Suprapubic skin (tissue), 3 donors: ENCODE results near the gene BRINP3.

Experiments used
- CTCF ChIP-seq, 2 donors: fragments of 200-600 bp in 1 of 2; fragments of 450-650 bp in 1 of 2; sonication (generic) in 1 of 2; IDR thresholded peaks; one replicate each; pipeline ENCODE4 v1.5.1; 2016 to 2019; ENCODE audit warnings: antibody characterized with exemption in 2 of 2, mild to moderate bottlenecking in 1 of 2, moderate library complexity in 1 of 2
- POLR2AphosphoS5 ChIP-seq, 3 donors: sonication (generic); formaldehyde crosslinking; IDR thresholded peaks; one replicate each; pipeline ENCODE4 v1.6.1; 2017; ENCODE audit warnings: antibody characterized with exemption in 3 of 3

- TF ChIP-seq CTCF (IDR thresholded peaks at IDR 0.05) (no peak), POLR2AphosphoS5 (IDR thresholded peaks at IDR 0.05) (no peak)
Observed at GRCh38 chr1:190095596-190095995, 382.1 kb downstream of the BRINP3 start.
